Measurements from ENCODE around the gene ST8SIA5.
A peak's percentile ranks its signal among the peaks of the same experiment; 100 is the strongest.

The ST8SIA5 gene

DNA sequence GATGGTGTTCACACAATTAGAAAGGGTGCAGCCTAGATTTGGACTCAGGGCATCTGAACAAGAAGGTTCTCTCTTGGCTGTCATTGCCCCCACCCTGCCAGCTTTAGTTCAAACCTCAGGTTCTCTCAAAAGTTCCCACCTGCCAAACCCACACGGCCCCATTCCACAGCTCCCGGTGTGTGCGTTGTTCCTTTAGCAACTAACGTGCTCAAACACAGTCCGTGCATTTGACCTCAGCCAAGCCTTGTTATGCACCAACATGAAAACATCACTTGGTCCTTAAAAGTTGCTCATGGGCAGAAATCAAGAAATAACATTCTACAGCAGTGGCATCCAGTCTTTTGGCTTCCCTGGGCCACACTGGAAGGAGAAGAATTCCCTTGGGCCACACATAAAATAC lies 131.8 kb downstream of the ST8SIA5 start:
- DNase-seq: no peak

DNA sequence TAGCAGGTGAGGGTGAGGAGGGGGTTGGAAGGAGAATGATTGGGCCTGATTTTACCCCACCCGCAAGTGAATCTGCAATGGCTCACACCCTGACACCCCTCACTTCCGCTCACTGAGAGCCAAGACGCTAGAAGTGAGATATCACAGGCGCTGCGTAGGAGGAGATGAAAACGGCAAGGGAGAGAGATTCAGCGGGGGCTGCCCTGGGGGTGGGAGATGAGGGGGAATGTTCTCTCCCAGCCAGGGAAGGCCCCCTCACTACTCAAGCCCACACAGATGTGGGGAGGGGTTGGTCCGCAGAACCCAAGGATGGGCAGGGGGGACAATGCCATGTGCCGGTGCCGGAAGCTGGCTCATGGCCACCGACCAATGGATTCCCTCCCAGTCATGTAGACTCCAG lies 132.7 kb downstream of the ST8SIA5 start:
- DNase-seq: no peak

DNA sequence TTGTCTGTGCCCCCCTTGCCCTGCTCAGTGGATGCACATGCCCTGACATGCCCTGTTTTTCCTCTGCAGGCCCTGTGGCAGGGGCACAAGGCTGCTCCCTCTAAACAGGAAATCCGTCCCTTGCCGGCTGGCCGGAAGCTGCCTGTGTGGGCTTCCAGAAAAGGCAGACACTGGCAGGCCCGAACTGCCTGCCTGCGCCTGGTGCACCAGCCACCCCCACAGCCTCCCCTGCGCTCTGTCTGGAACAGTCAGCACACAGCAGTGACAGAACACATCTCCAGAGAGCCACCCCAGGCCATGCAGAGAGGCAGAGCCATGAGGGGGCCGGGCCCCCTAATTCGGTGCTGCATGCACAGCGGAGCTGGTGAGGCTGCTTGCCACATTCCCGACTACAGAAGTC lies 133.3 kb downstream of the ST8SIA5 start:
- DNase-seq: peak; percentile 39 to 52 (median 46)

DNA sequence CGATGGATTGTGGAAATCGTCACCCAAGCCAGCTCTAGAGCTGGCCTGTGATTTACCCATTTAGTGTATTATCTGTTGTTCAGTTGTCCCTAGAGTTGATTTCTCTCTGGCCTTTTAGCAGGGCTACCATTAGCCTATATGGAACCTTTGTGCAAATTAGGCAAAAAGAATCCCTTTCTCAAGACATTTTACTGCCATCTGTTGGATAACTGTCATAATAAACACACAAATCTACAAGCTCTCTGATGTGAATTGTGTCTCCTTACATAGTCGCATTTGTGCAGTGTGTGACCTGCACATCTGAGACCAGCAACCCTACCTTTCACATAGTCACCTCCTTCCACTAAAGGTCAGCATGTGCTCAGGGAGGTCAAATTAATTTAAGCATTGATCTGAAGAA lies 133.9 kb downstream of the ST8SIA5 start:
- peak in 2 of 4 experiments; percentile 41 to 42 for DNase-seq

DNA sequence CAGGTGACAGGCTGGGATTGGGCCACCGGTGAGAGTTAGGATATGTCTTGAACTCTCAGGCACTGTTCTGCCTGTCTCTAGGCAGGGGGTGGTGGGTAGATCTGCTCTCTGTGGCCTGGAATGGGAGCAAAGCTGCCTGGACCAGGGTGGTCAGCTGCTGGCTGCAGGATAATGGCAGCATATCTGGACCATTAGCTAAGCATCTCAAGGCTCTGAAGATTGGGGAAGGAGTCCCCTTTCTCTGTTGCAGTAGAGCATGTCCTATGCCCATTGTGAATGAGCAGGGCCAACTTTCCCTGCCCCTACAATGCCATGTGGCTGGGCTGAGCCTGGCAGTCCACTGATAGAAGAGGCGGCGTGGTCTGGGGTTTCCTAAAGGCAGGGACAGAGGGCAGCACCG lies 134.4 kb downstream of the ST8SIA5 start:
- no peak for DNase-seq

DNA sequence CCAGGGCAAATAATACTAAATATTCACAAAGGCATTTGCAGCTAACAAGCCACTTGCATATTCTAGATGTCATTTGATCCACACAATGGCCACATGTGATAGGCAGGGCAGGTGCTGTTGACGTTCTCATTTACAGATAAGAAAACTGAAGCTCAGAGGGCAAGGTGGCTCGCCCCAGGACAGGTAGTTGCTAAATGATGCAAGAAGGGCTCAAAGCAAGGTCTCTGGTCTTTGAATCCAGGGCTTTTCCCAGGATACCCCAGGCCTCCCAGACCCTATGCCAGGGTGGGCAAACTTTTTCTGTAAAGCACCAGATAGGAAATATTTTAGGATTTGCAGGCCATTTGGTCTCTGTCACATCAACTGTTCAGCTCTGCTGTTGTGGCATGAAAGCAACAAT lies 135.0 kb downstream of the ST8SIA5 start:
- DNase-seq: no peak

DNA sequence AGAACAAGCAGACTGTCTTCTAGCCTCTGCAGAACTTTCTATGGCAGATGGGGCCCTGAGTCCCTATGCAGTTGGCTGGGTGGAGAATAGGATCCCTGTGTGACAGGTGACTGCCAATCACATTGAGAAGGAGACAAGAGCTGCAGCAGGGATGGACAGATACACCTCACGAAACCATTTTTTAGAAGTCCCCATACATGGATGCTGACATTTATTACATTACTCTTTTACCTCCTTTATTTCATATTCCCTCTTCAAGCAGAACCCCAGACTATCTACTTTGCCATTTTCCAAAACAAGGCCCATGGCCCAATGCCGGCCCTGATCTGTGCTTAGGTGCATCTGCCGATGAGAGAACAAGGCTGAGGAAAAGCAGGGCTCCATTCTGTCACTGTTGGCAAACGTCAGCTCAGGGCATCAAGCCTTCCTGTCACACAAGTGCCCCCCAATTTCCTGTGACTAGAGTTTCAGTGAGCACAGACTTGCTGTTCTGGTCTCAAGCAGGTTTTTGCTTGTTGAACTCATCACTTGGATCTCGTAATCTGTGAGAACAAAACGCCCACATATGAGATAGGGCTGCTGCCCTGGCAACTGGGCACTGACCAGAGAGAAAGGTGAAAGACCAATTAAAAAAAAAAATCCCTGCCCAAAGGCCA lies 135.6 kb downstream of the ST8SIA5 start:
- no peak for DNase-seq

DNA sequence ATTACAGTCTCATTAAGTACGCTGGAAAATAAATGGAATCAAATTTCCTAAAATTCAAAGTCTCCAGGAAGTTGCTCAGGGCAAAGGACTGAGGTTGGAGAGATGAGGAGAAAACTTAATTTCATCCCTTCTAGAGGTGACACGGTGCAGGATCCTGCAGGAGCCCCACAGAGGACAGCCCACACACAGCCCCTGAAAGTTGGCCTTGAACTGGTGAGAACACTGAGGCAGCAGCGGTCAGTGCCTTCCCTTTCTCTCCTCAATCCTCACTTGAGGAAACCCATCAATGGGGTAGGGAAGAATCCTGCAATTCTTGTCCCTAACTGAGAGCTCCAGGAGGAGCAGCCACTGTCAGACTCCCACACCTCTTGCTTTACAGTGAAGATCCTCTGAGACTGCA lies 137.3 kb downstream of the ST8SIA5 start:
- no peak for DNase-seq

All from suppressor macrophage (primary cell).